Measurements from ENCODE around the gene CTDP1.

Gene CTDP1

GRCh38 chr18:79798346-79798998, 118.9 kb downstream of the CTDP1 start:
- DNase-seq (ENCODE audit: low read depth), result no peak

GRCh38 chr18:79798999-79799370, 119.4 kb downstream of the CTDP1 start:
- no peak for DNase-seq (ENCODE audit: low read depth)

GRCh38 chr18:79799619-79800370, 120.2 kb downstream of the CTDP1 start:
- DNase-seq (ENCODE audit: low read depth), result no peak

GRCh38 chr18:79800371-79801180, 121.0 kb downstream of the CTDP1 start:
- DNase-seq (ENCODE audit: low read depth), result no peak

- no peak for DNase-seq (ENCODE audit: low read depth)
Observed at GRCh38 chr18:79801217-79801616, 121.6 kb downstream of the CTDP1 start.

GRCh38 chr18:79801641-79802040, 122.0 kb downstream of the CTDP1 start:
- no peak for DNase-seq (ENCODE audit: low read depth)

GRCh38 chr18:79802298-79802697, 122.7 kb downstream of the CTDP1 start:
- no peak for DNase-seq (ENCODE audit: low read depth)

GRCh38 chr18:79803611-79804051, 124.0 kb downstream of the CTDP1 start:
- DNase-seq (ENCODE audit: low read depth), result no peak

All from activated T-helper 1 cell treated with Interleukin-2 at 50 U/mL for 16 hours (primary cell).